HG03108 (cell line): Measurements from ENCODE around the gene CFAP70.
"Not testable (repeated sequence)": the region's sequence is repeated elsewhere in the genome, so short reads cannot be mapped to it uniquely, and the experiment has no call there.

Experiments
- ATAC-seq: cut with Tn5 transposase; IDR thresholded peaks from one replicate; pipeline ENCODE4 v1.9.1; 2021; ENCODE audit warnings: moderate library complexity; ENCODE audit not compliant: unreplicated experiment

The CFAP70 gene

GRCh38 chr10:73340121-73340520 lies 18.5 kb downstream of the CFAP70 start:
- ATAC-seq: no peak

GRCh38 chr10:73339436-73339835 lies 19.2 kb downstream of the CFAP70 start:
- no peak for ATAC-seq

GRCh38 chr10:73338801-73339368 lies 19.8 kb downstream of the CFAP70 start:
- ATAC-seq: no peak

GRCh38 chr10:73333202-73333601 lies 25.5 kb downstream of the CFAP70 start:
- no peak for ATAC-seq

- ATAC-seq: no peak
Measured at GRCh38 chr10:73332379-73332778, 26.3 kb downstream of the CFAP70 start.

GRCh38 chr10:73328523-73328922 lies 30.1 kb downstream of the CFAP70 start:
- ATAC-seq: not testable (repeated sequence)

- ATAC-seq: not testable (repeated sequence)
Measured at GRCh38 chr10:73325290-73325689, 33.4 kb downstream of the CFAP70 start.

- not testable (repeated sequence) for ATAC-seq
Measured at GRCh38 chr10:73323582-73323981, 35.1 kb downstream of the CFAP70 start.

- no peak for ATAC-seq
Measured at GRCh38 chr10:73310475-73310874, 48.2 kb downstream of the CFAP70 start.

- no peak for ATAC-seq
Measured at GRCh38 chr10:73307203-73307800, 51.4 kb downstream of the CFAP70 start.

GRCh38 chr10:73306171-73306708 lies 52.4 kb downstream of the CFAP70 start:
- ATAC-seq: no peak

GRCh38 chr10:73296946-73297345 lies 61.7 kb downstream of the CFAP70 start:
- ATAC-seq: no peak

- no peak for ATAC-seq
Measured at GRCh38 chr10:73293461-73293860, 65.2 kb downstream of the CFAP70 start.

GRCh38 chr10:73289958-73290357 lies 68.7 kb downstream of the CFAP70 start:
- no peak for ATAC-seq

GRCh38 chr10:73287441-73287840 lies 71.2 kb downstream of the CFAP70 start:
- ATAC-seq: no peak

GRCh38 chr10:73281097-73281496 lies 77.6 kb downstream of the CFAP70 start:
- ATAC-seq: no peak

GRCh38 chr10:73264423-73264822 lies 94.2 kb downstream of the CFAP70 start:
- no peak for ATAC-seq

- ATAC-seq: no peak
Measured at GRCh38 chr10:73263693-73264347, 94.8 kb downstream of the CFAP70 start.

- no peak for ATAC-seq
Measured at GRCh38 chr10:73262880-73263555, 95.6 kb downstream of the CFAP70 start.

- ATAC-seq: no peak
Measured at GRCh38 chr10:73262105-73262730, 96.4 kb downstream of the CFAP70 start.

GRCh38 chr10:73261362-73261995 lies 97.2 kb downstream of the CFAP70 start:
- no peak for ATAC-seq
